AG10803 (cell line): ENCODE measurements around the gene SLC35B2.
"Not testable (repeated sequence)": the region's sequence is repeated elsewhere in the genome, so short reads cannot be mapped to it uniquely, and the experiment has no call there.

Source experiments
- DNase-seq: peaks from one replicate; pipeline ENCODE4 v3.0.0; 2010; ENCODE audit warnings: low read depth
- H3K4me3 ChIP-seq: 2 replicates; pipeline ENCODE4 v1.5.1; 2011; ENCODE audit warnings: mild to moderate bottlenecking, low read length, control low read depth
- TF ChIP-seq, protein P1 (sequence below): conservative IDR thresholded peaks from 2 replicates; pipeline ENCODE4 v1.5.1; 2011; ENCODE audit warnings: mild to moderate bottlenecking, low read length, control low read depth, inconsistent platforms

Gene SLC35B2

DNA sequence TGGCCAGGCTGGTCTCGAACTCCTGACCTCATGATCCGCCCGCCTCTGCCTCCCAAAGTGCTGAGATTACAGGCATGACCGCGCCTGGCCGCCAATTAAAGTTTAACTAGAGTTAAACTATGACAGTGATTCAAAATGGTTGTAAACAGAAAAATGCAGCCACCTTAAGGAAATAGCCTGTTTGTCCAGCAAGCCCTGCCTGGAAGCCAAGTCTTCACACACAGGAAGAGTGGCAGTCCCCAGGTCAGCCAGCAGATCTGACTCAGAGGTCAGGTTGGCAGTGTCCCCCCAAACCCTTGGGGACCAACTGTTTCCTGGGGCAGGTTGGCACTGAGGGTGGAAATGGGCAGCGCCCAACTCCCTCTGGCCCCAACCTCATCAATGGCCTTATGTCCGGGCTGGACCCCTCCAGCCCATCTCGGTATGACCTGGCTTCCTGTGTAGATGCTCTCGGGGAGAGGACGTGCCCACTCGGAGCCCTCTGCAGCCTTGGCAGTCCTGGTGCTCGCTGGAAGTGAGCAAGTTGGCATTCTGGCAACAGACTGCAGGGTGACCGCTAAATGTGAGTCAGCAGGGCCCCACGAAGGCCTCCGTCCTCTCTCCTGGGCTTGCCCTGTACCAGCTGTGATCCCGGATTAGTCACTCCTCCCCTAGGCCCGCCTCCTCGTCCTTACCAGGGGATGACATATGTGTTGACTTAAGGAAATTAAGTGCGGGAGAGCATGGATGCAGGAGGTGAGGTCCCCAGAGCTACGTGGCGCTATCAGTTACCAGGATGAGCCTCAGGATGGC is 20.1 kb downstream of the SLC35B2 start:
- TF ChIP-seq, protein P1, sequence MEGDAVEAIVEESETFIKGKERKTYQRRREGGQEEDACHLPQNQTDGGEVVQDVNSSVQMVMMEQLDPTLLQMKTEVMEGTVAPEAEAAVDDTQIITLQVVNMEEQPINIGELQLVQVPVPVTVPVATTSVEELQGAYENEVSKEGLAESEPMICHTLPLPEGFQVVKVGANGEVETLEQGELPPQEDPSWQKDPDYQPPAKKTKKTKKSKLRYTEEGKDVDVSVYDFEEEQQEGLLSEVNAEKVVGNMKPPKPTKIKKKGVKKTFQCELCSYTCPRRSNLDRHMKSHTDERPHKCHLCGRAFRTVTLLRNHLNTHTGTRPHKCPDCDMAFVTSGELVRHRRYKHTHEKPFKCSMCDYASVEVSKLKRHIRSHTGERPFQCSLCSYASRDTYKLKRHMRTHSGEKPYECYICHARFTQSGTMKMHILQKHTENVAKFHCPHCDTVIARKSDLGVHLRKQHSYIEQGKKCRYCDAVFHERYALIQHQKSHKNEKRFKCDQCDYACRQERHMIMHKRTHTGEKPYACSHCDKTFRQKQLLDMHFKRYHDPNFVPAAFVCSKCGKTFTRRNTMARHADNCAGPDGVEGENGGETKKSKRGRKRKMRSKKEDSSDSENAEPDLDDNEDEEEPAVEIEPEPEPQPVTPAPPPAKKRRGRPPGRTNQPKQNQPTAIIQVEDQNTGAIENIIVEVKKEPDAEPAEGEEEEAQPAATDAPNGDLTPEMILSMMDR: no peak
- H3K4me3 ChIP-seq: peak overlapping the region; percentile 76
- DNase-seq: peak; percentile 96

DNA sequence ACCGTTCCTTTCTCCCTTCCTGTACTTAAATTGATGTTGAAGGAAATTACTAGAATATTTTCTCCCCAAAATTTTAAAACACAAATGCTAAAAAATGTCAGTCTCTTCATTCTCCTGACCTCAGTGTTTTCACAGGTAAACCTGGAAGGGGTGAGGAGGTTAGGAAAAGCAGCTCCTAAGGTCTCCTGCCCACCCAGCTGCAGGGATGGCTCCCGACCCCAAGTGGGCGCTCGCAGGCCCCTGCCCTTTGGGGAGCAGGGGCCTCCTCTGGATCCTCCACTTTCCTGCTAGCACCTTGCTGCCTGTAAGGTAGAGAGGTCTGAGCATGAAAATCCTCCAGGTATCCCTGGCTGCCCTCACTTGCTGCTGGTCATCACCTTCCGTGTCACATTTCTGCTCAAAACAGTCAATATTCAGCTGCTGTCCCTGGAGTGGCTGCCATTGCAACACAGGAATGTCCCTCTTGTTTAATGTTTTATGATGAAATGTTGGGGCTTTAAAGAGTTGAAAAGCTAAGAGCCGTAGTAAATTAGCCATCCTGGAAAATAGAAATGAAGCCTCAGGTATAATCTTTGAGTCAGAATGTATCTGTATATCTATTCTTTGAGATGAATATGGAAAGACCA is 21.3 kb downstream of the SLC35B2 start:
- H3K4me3 ChIP-seq: no peak overlapping the region
- TF ChIP-seq, protein P1: no peak

GRCh38 chr6:44235269-44235668 is 22.1 kb downstream of the SLC35B2 start:
- no peak for DNase-seq

More for the DNA sequence above, 21.3 kb downstream of the SLC35B2 start:
- DNase-seq: no peak

GRCh38 chr6:44234101-44235025 is 23.0 kb downstream of the SLC35B2 start:
- no peak overlapping the region for H3K4me3 ChIP-seq
- peak; percentile 87 for DNase-seq
- TF ChIP-seq, protein P1: peak; percentile 87

More at GRCh38 chr6:44235269-44235668, 22.1 kb downstream of the SLC35B2 start:
- TF ChIP-seq, protein P1: no peak
- no peak overlapping the region for H3K4me3 ChIP-seq

- H3K4me3 ChIP-seq: no peak overlapping the region
- DNase-seq: no peak
- TF ChIP-seq, protein P1: no peak
These were observed 23.7 kb downstream of the SLC35B2 start for GRCh38 chr6:44233567-44234100.

- no peak overlapping the region for H3K4me3 ChIP-seq
- TF ChIP-seq, protein P1: no peak
- no peak for DNase-seq
These were observed 24.4 kb downstream of the SLC35B2 start for GRCh38 chr6:44232676-44233566.

DNA sequence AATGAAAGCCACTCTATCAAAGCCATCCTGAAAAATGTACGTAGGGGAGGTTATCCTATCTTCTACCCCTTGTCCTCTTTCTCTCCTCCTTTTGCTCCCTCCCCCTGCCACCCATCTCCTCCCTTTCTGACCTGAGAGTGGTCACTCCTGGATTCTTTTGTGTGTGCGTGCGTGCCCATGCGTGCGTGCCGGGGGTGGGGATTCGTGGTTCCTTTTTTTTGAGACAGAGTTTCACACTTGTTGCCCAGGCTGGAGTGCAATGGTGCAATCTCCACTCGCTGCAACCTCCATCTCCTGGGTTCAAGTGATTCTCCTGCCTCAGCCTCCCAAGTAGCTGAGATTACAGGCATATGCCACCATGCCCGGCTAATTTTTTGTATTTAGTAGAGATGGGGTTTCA is 25.9 kb downstream of the SLC35B2 start:
- not testable (repeated sequence) for H3K4me3 ChIP-seq, DNase-seq
